GM12878 (cell line): ENCODE measurements around the gene NUPR1. TPM values are rescaled to one million over a fixed set of nuclear protein-coding genes. Genes with fewer than 3 reads are reported as not detected.
A peak's percentile ranks its signal among the peaks of the same experiment; 100 is the strongest.

Experiments
- ATAC-seq: fragments of 200-7000 bp; cut with Tn5 transposase; 3 replicates; pipeline ENCODE4 v1.9.1; 2020; ENCODE audit warnings: mild to moderate bottlenecking, moderate library complexity
- BruUV-seq: library from RNA; stranded (reverse); fragments of 400-500 nt; replicated peaks from 2 replicates; lab custom pipeline; 2021; lab: Mats Ljungman, UMichigan
- CTCF ChIA-PET: fragments of 300-600 bp; sonication (Branson Sonifier 250); formaldehyde crosslinking; extraction: SDS; loops from one replicate; lab custom pipeline; 2021; ENCODE audit warnings: inconsistent platforms; lab: Yijun Ruan, JAX
- POLR2A ChIA-PET: fragments of 350-600 bp; formaldehyde crosslinking; extraction: SDS; loops from one replicate; lab custom pipeline; 2021; ENCODE audit warnings: inconsistent platforms; lab: Charles Lee
- RAD21 ChIA-PET: fragments of 300-600 bp; sonication (Branson Sonifier 250); formaldehyde crosslinking; loops from one replicate; lab custom pipeline; 2023; ENCODE audit warnings: antibody characterized with exemption; ENCODE audit not compliant: unreplicated experiment; lab: Charles Lee
- SMC1A ChIA-PET: fragments of 300-600 bp; sonication (Branson Sonifier 250); formaldehyde crosslinking; loops from one replicate; lab custom pipeline; 2023; ENCODE audit not compliant: unreplicated experiment, uncharacterized antibody; lab: Charles Lee
- DNase-seq: peaks from one replicate; pipeline ENCODE4 v3.0.0-alpha.2; 2011; ENCODE audit warnings: low read depth, low spot score
- FAIRE-seq: peaks from 3 replicates; lab custom pipeline; 2011; peaks lifted over from hg19 to GRCh38; lab: Jason Lieb, UNC
- H2AFZ ChIP-seq: 2 replicates; pipeline ENCODE4 v1.6.0; 2011; ENCODE audit warnings: low read depth, low read length, control low read depth; ENCODE audit not compliant: control insufficient read depth
- H3K27ac ChIP-seq: 2 replicates; pipeline ENCODE4 v1.5.1; 2011; ENCODE audit warnings: control low read depth; ENCODE audit not compliant: control insufficient read depth, insufficient read depth
- H3K27me3 ChIP-seq, 2 experiments: replicated peaks in 1 of 2; 2 replicates each; pipeline versions ENCODE4 v1.6.0 to v1.6.1; 2011; ENCODE audit warnings: low read length in 1 of 2; ENCODE audit not compliant: control insufficient read depth in 2 of 2, insufficient read depth in 2 of 2
- H3K36me3 ChIP-seq, 2 experiments: 2 replicates each; pipeline ENCODE4 v1.5.1; 2011; ENCODE audit warnings: low read length in 1 of 2; ENCODE audit not compliant: control insufficient read depth in 2 of 2, insufficient read depth in 2 of 2
- H3K4me1 ChIP-seq: 2 replicates; pipeline ENCODE4 v1.6.1; 2011; ENCODE audit warnings: mild to moderate bottlenecking, low read length, moderate library complexity, mixed read lengths; ENCODE audit not compliant: control insufficient read depth, insufficient read depth
- H3K4me2 ChIP-seq: 2 replicates; pipeline ENCODE4 v1.6.0; 2011; ENCODE audit warnings: control low read depth; ENCODE audit not compliant: control insufficient read depth, insufficient read depth
- H3K4me3 ChIP-seq: fragments of 200-600 bp; sonication (generic); 2 replicates; pipeline ENCODE4 v1.5.1; 2016
- H3K79me2 ChIP-seq: 2 replicates; pipeline ENCODE4 v1.6.0; 2011; ENCODE audit warnings: low read length; ENCODE audit not compliant: control insufficient read depth, insufficient read depth
- H3K9ac ChIP-seq: 2 replicates; pipeline ENCODE4 v1.8.0; 2011; ENCODE audit warnings: low read length, control low read depth, mixed read lengths; ENCODE audit not compliant: control insufficient read depth, insufficient read depth
- H3K9me3 ChIP-seq: replicated peaks from 3 replicates; pipeline ENCODE4 v1.5.1; 2011; ENCODE audit warnings: mild to moderate bottlenecking, low read length; ENCODE audit not compliant: control insufficient read depth, insufficient read depth
- H4K20me1 ChIP-seq: 2 replicates; pipeline ENCODE4 v1.6.0; 2011; ENCODE audit not compliant: control insufficient read depth, insufficient read depth
- BHLHE40 ChIP-seq, 2 experiments: fragments of 450-650 bp in 1 of 2; IDR thresholded peaks; 2 replicates each; pipeline ENCODE4 v1.6.1; 2011 to 2017; ENCODE audit warnings: low read depth in 2 of 2, borderline replicate concordance in 1 of 2, improper control_type of control experiment in 1 of 2, low read length in 1 of 2, mild to moderate bottlenecking in 1 of 2
- HSF1 ChIP-seq: fragments of 150-350 bp; IDR thresholded peaks from 2 replicates; pipeline ENCODE4 v1.6.1; 2014; ENCODE audit warnings: mild to moderate bottlenecking, low read depth, low read length
- IKZF2 ChIP-seq, 2 experiments: fragments of 450-650 bp; IDR thresholded peaks; 2 replicates each; pipeline ENCODE4 v1.6.1; 2017; ENCODE audit warnings: mild to moderate bottlenecking in 2 of 2, moderate library complexity in 2 of 2
- JUNB ChIP-seq: IDR thresholded peaks from 2 replicates; pipeline ENCODE4 v1.6.1; 2016; ENCODE audit warnings: antibody characterized with exemption, mild to moderate bottlenecking
- KDM1A ChIP-seq: fragments of 200-600 bp; sonication (generic); IDR thresholded peaks from 2 replicates; pipeline ENCODE4 v1.6.1; 2016; ENCODE audit warnings: borderline replicate concordance
- MTA3 ChIP-seq: IDR thresholded peaks from 2 replicates; pipeline ENCODE4 v1.6.1; 2012; ENCODE audit warnings: low read length, inconsistent platforms, borderline replicate concordance
- NBN ChIP-seq: fragments of 450-650 bp; IDR thresholded peaks from 2 replicates; pipeline ENCODE4 v1.6.1; 2016
- NR2F1 ChIP-seq: fragments of 450-650 bp; conservative IDR thresholded peaks from 2 replicates; pipeline ENCODE4 v1.6.1; 2017; ENCODE audit warnings: mild to moderate bottlenecking
- PBX3 ChIP-seq: IDR thresholded peaks from 2 replicates; pipeline ENCODE4 v1.6.1; 2011; ENCODE audit warnings: mild to moderate bottlenecking, low read depth, low read length, moderate library complexity; ENCODE audit not compliant: insufficient replicate concordance
- RAD51 ChIP-seq: fragments of 450-650 bp; IDR thresholded peaks from 2 replicates; pipeline ENCODE4 v1.6.1; 2016; ENCODE audit warnings: moderate library complexity, mild to moderate bottlenecking, inconsistent platforms
- SIX5 ChIP-seq: IDR thresholded peaks from 2 replicates; pipeline ENCODE4 v1.6.1; 2011; ENCODE audit warnings: mild to moderate bottlenecking, low read depth, low read length, moderate library complexity; ENCODE audit not compliant: severe bottlenecking
- SP1 ChIP-seq: IDR thresholded peaks from one replicate; pipeline ENCODE4 v1.6.1; 2011; ENCODE audit warnings: low read depth, low read length
- SRF ChIP-seq, 2 experiments: IDR thresholded peaks; 2 replicates each; pipeline ENCODE4 v1.6.1; 2011; ENCODE audit warnings: low read depth in 2 of 2, low read length in 2 of 2, mild to moderate bottlenecking in 1 of 2, moderate library complexity in 1 of 2
- TAF1 ChIP-seq: IDR thresholded peaks from 2 replicates; pipeline ENCODE4 v1.6.1; 2011; ENCODE audit warnings: mild to moderate bottlenecking, low read depth, low read length, borderline replicate concordance
- TCF3 ChIP-seq: IDR thresholded peaks from 2 replicates; pipeline ENCODE4 v1.6.1; 2012; ENCODE audit warnings: low read depth, mild to moderate bottlenecking, low read length, borderline replicate concordance; ENCODE audit not compliant: insufficient read depth
- WGBS: methylation state at CpG from one replicate; pipeline ENCODE4 v1.1.6; 2016; ENCODE audit warnings: low lambda C conversion rate; ENCODE audit not compliant: insufficient replicate concordance, insufficient coverage; ENCODE audit errors: missing lambda C conversion rate; 5-methylcytosine and 5-hydroxymethylcytosine counted together
- in situ Hi-C: fragments of 300-500 bp; cut with MboI; formaldehyde crosslinking; loops from 9 replicates; pipeline ENCODE4 v1.14.3; 2018; ENCODE audit warnings: mixed read lengths
- intact Hi-C: fragments of 100-400 bp; cut with micrococcal nuclease; formaldehyde crosslinking; loops from one replicate; pipeline ENCODE4 v1.14.2; 2022; ENCODE audit not compliant: unreplicated experiment
- polyA plus RNA-seq, 11 experiments: library from polyadenylated mRNA; depleted of rRNA in 4 of 11; unstranded in 6 of 11; stranded (reverse) in 5 of 11; fragments of >200 nt; fragmentation: Nextera tagmentation in 4 of 11; fragmentation: Illumina TruSeq in 1 of 11; extraction: Ambion mirVana in 4 of 11; extraction: Trizol in 1 of 11; gene quantifications; 1 replicate in 1 of 11; 2 replicates in 10 of 11; pipeline versions ENCODE4 v1.2.1 to v1.2.3, GENCODE V29; 2011 to 2016; ENCODE audit warnings: inconsistent platforms in 2 of 11, missing spikeins in 2 of 11, low read depth in 1 of 11
- total RNA-seq, 4 experiments: library from RNA; depleted of rRNA in 3 of 4; stranded (reverse); fragments of >200 nt in 3 of 4; fragmentation: Illumina TruSeq in 1 of 4; extraction: Trizol in 1 of 4; gene quantifications; 2 replicates each; pipeline versions ENCODE4 v1.2.1 to v1.2.3, GENCODE V29; 2013 to 2021

Gene NUPR1
- total and polyA plus RNA-seq, 10 of the 15 experiments (the other 5 are each of a cell fraction or from before 2014, with no cell fraction given), result 0.04 to 0.78 (median 0.17) TPM; not detected in 2

GRCh38 chr16:28544998-28545397, 6.2 kb upstream of the NUPR1 start:
- Histone ChIP-seq H2AFZ (no peak overlapping the region), H3K27me3 (no peaks in the 10 kb centered on the region), H3K9me3 (no peaks in the 10 kb centered on the region), H3K9ac (no peak overlapping the region), H3K4me1 (peaks cover 7% of the 10 kb centered on the region), H3K79me2 (no peaks in the 10 kb centered on the region), H3K4me3 (no peak overlapping the region), H3K36me3 (no peaks in the 10 kb centered on the region), H4K20me1 (no peaks in the 10 kb centered on the region), H3K4me2 (no peak overlapping the region), H3K27ac (no peak overlapping the region)
- no peak for DNase-seq
- no peak; the same call in 2 of the 3 replicates for ATAC-seq
- RAD21 ChIA-PET, result no interaction called here
- POLR2A ChIA-PET, result interaction anchor here (0.6 kb wide), 1 partner anchor 901 kb away, joined by 4 read pairs; no protein-coding TSS in a partner anchor
- WGBS, result 29% methylated on average over 3 of the region's 3 CpGs
- SMC1A ChIA-PET, result no interaction called here
- CTCF ChIA-PET, result no interaction called here
- BruUV-seq, result no TSS peak
- FAIRE-seq, result no peak
- in situ Hi-C loops (no loop called here), intact Hi-C loops (no loop called here)
- TF ChIP-seq MTA3, result no peak
- TF ChIP-seq PBX3, result no peak
- TF ChIP-seq RAD51, result no peak

DNA sequence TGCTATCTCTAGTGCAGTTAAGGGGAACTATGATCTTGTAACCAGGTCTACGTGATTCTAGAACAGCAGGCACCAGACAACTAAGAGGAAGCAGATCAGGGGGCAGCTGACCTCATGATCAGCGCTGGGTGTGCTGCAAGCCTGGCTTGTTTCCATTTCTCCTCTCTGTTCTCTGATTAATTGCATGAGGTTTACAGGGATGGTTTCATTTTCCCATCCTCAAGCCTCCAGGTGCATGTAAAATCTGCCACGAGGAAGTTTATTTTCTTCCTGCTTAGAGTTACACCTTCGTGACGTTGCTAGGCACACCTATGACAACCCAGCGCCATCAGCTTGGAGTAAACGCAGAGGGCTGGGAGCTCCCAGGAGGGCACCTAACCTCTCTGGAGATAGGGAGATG, 4.3 kb upstream of the NUPR1 start:
- no peak for DNase-seq
- intact Hi-C loops, result no loop called here
- Histone ChIP-seq H3K4me2 (no peak overlapping the region; the same call in 1 of the 2 replicates), H3K4me3 (no peak overlapping the region), H3K9me3 (no peaks in the 10 kb centered on the region), H3K4me1 (peaks cover 7% of the 10 kb centered on the region), H2AFZ (peak overlapping the region; percentile 16; the same call in 1 of the 2 replicates), H3K27ac (no peak overlapping the region), H3K36me3 (no peaks in the 10 kb centered on the region), H3K79me2 (no peaks in the 10 kb centered on the region), H3K27me3 (no peaks in the 10 kb centered on the region; a peak in 1 of 4 replicates), H3K9ac (no peak overlapping the region), H4K20me1 (no peaks in the 10 kb centered on the region)
- in situ Hi-C loops, result no loop called here
- SMC1A ChIA-PET, result interaction anchor here (1.4 kb wide), 1 partner anchor 12 kb away, joined by 3 read pairs; no protein-coding TSS in a partner anchor
- peak; percentile 74 for ATAC-seq
- WGBS, result 20% methylated on average over 7 of the region's 7 CpGs
- RAD21 ChIA-PET, result no interaction called here
- CTCF ChIA-PET, result no interaction called here
- POLR2A ChIA-PET, result no interaction called here
- FAIRE-seq, result peak; percentile 54
- BruUV-seq, result no TSS peak
- TF ChIP-seq TCF3 (no peak), KDM1A (no peak), SRF (IDR thresholded peaks at IDR 0.05; ENCODE audit: low read depth in 2 of 2, low read length in 2 of 2) (no peak), IKZF2 (IDR thresholded peaks at IDR 0.05) (no peak; a peak in 1 of 4 replicates), HSF1 (no peak), NBN (no peak), TAF1 (no peak), SIX5 (no peak), BHLHE40 (IDR thresholded peaks at IDR 0.05; ENCODE audit: borderline replicate concordance in 1 of 2, low read depth in 2 of 2, low read length in 1 of 2) (0 out of 4 replicates have a peak, but pooled peaks of 1 of the 2 experiments have one; percentile 18), SP1 (no peak), JUNB (no peak), NR2F1 (peak; percentile 11; the same call in 1 of the 2 replicates)
